Naive thymus-derived CD4-positive, alpha-beta T cell (primary cell): Measurements from ENCODE around the gene SLC37A1. TPM values are rescaled to one million over a fixed set of nuclear protein-coding genes. Genes with fewer than 3 reads are reported as not detected.
A peak's percentile ranks its signal among the peaks of the same experiment; 100 is the strongest.

Source experiments
- ATAC-seq: fragments of 150-1000 bp; cut with Tn5 transposase; 2 replicates; pipeline ENCODE4 v1.10.0; 2021; ENCODE audit warnings: mild to moderate bottlenecking, moderate library complexity
- CTCF ChIA-PET: fragments of 350-600 bp; sonication (Branson Sonifier 250); formaldehyde crosslinking; loops from one replicate; lab custom pipeline; 2021; ENCODE audit warnings: antibody characterized with exemption; lab: Charles Lee
- POLR2A ChIA-PET: fragments of 350-600 bp; sonication (Branson Sonifier 250); formaldehyde crosslinking; loops from one replicate; lab custom pipeline; 2021; ENCODE audit warnings: antibody characterized with exemption, inconsistent platforms; lab: Charles Lee
- DNase-seq, 9 donors: peaks; one replicate each; pipeline versions ENCODE4 v3.0.0 to v3.0.0-alpha.2; 2020 to 2022; ENCODE audit warnings: mixed read lengths in 1 of 9
- H3K27ac ChIP-seq: one replicate; pipeline ENCODE4 v1.7.0; 2013; ENCODE audit warnings: mild to moderate bottlenecking, low read depth, low read length, moderate library complexity
- H3K27me3 ChIP-seq, 2 donors: one replicate each; pipeline ENCODE4 v1.7.0; 2013; ENCODE audit warnings: low read length in 2 of 2, mild to moderate bottlenecking in 2 of 2, moderate library complexity in 2 of 2; ENCODE audit not compliant: control insufficient read depth in 2 of 2, insufficient read depth in 2 of 2
- H3K36me3 ChIP-seq, 3 experiments: 1 replicate in 2 of 3; 2 replicates in 1 of 3; pipeline ENCODE4 v1.7.0; 2013; ENCODE audit warnings: low read length in 3 of 3, mild to moderate bottlenecking in 3 of 3, moderate library complexity in 1 of 3; ENCODE audit not compliant: insufficient read depth in 3 of 3, control insufficient read depth in 2 of 3
- H3K4me1 ChIP-seq, 2 donors: one replicate each; pipeline ENCODE4 v1.7.0; 2013; ENCODE audit warnings: low read length in 2 of 2, mild to moderate bottlenecking in 2 of 2, moderate library complexity in 1 of 2; ENCODE audit not compliant: control insufficient read depth in 2 of 2, insufficient read depth in 2 of 2
- H3K4me3 ChIP-seq: 2 replicates; pipeline ENCODE4 v1.7.0; 2013; ENCODE audit warnings: mild to moderate bottlenecking, low read length
- H3K9me3 ChIP-seq, 3 experiments: 1 replicate in 2 of 3; 2 replicates in 1 of 3; pipeline ENCODE4 v1.7.0; 2013; ENCODE audit warnings: low read length in 3 of 3; ENCODE audit not compliant: control insufficient read depth in 2 of 3
- H3K27ac Mint-ChIP-seq, 9 donors: one replicate each; pipeline ENCODE4 v1.8.0; 2020 to 2022; ENCODE audit warnings: mixed read lengths in 9 of 9, mild to moderate bottlenecking in 8 of 9, moderate library complexity in 5 of 9, inconsistent platforms in 2 of 9
- H3K27me3 Mint-ChIP-seq, 5 donors: one replicate each; pipeline ENCODE4 v1.8.0; 2021 to 2022; ENCODE audit warnings: mixed read lengths in 5 of 5, mild to moderate bottlenecking in 1 of 5
- H3K36me3 Mint-ChIP-seq, 5 donors: one replicate each; pipeline ENCODE4 v1.8.0; 2020 to 2022; ENCODE audit warnings: mixed read lengths in 5 of 5, mild to moderate bottlenecking in 3 of 5, inconsistent platforms in 1 of 5
- H3K4me1 Mint-ChIP-seq, 7 donors: one replicate each; pipeline ENCODE4 v1.8.0; 2020 to 2022; ENCODE audit warnings: mixed read lengths in 7 of 7, mild to moderate bottlenecking in 3 of 7, inconsistent platforms in 1 of 7
- H3K4me3 Mint-ChIP-seq, 10 donors: one replicate each; pipeline ENCODE4 v1.8.0; 2020 to 2022; ENCODE audit warnings: mild to moderate bottlenecking in 10 of 10, mixed read lengths in 10 of 10, moderate library complexity in 6 of 10, inconsistent platforms in 2 of 10
- H3K9me3 Mint-ChIP-seq, 11 donors: one replicate each; pipeline ENCODE4 v1.8.0; 2020 to 2022; ENCODE audit warnings: mixed read lengths in 11 of 11, mild to moderate bottlenecking in 4 of 11, inconsistent platforms in 1 of 11, moderate library complexity in 1 of 11
- intact Hi-C, 2 donors: fragments of 100-400 bp; cut with micrococcal nuclease; formaldehyde crosslinking; loops; one replicate each; pipeline ENCODE4 v1.15.1; 2023
- polyA plus RNA-seq, 2 donors: library from polyadenylated mRNA; unstranded; fragments of 300-500 nt; fragmentation: Illumina TruSeq; gene quantifications; one replicate each; pipeline ENCODE4 v1.2.3, GENCODE V29; 2021
- total RNA-seq, 6 experiments: library from RNA in 5 of 6; stranded (reverse) in 5 of 6; gene quantifications; 1 replicate in 5 of 6; 2 replicates in 1 of 6; pipeline ENCODE4 v1.2.3 and lab custom pipeline; 2021 to 2026

SLC37A1 gene
- total and polyA plus RNA-seq, 7 experiments from 2014 or later, result 4.4 to 23.2 (median 15.8) TPM

- H3K4me3 Mint-ChIP-seq, result no peak overlapping the region
- no peak overlapping the region for H3K4me3 ChIP-seq
- H3K27ac ChIP-seq, result no peak overlapping the region
- peaks cover 28 to 63% (median 49%) of the 10 kb centered on the region in 7 donors for H3K4me1 Mint-ChIP-seq
- H3K27ac Mint-ChIP-seq, result peak overlapping the region in 1 of 9 donors; percentile 8
- H3K9me3 Mint-ChIP-seq, result peaks cover 0 to 1% (median 0%) of the 10 kb centered on the region in 11 donors
- H3K9me3 ChIP-seq, result no peaks in the 10 kb centered on the region
- intact Hi-C loops, result no loop called here
- POLR2A ChIA-PET, result interaction anchor here (1.1 kb wide), 1 partner anchor 11 kb away, joined by 3 read pairs; no protein-coding TSS in a partner anchor
- H3K27me3 ChIP-seq, result no peaks in the 10 kb centered on the region
- H3K36me3 Mint-ChIP-seq, result peaks cover 18 to 61% (median 29%) of the 10 kb centered on the region in 5 donors
- peaks cover 4 to 19% of the 10 kb centered on the region in 2 donors for H3K4me1 ChIP-seq
- H3K27me3 Mint-ChIP-seq, result no peaks in the 10 kb centered on the region
- DNase-seq (no peak), ATAC-seq (no peak)
- peaks cover 0 to 55% (median 3%) of the 10 kb centered on the region in 3 experiments for H3K36me3 ChIP-seq
- CTCF ChIA-PET, result no interaction called here
Observed at GRCh38 chr21:42522271-42522670, 8.6 kb downstream of the SLC37A1 start.

DNA sequence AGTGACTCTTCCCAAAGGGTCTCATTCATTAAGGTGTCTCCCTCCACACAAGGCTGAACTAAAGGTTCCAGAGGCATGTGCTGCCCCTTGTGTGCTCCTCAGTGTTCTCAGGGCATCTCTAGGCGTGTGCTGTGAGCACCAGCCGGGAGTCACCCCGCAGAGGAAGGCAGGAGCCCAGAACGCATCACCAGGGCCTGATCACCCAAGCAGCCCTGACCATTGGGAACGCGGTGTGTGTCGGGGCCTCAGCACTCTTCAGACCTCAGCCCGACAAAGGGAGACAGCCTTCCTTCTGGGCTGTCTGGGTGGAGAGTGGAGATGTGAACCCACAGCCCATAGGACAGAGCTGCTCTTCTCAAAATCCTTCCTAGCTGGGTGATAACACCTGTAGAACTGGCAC, 9.1 kb downstream of the SLC37A1 start:
- H3K27ac Mint-ChIP-seq, result peak overlapping the region in 1 of 9 donors; percentile 12
- DNase-seq (no peak), ATAC-seq (no peak)
- peaks cover 18 to 61% (median 29%) of the 10 kb centered on the region in 5 donors for H3K36me3 Mint-ChIP-seq
- H3K36me3 ChIP-seq, result peaks cover 0 to 53% (median 3%) of the 10 kb centered on the region in 3 experiments
- no peaks in the 10 kb centered on the region for H3K9me3 ChIP-seq
- peaks cover 7 to 22% of the 10 kb centered on the region in 2 donors for H3K4me1 ChIP-seq
- no peaks in the 10 kb centered on the region for H3K27me3 ChIP-seq
- H3K9me3 Mint-ChIP-seq, result peaks cover 0 to 1% (median 0%) of the 10 kb centered on the region in 11 donors
- H3K27ac ChIP-seq, result no peak overlapping the region
- H3K4me3 ChIP-seq, result no peak overlapping the region
- H3K4me1 Mint-ChIP-seq, result peaks cover 32 to 63% (median 49%) of the 10 kb centered on the region in 7 donors
- H3K27me3 Mint-ChIP-seq, result no peaks in the 10 kb centered on the region
- POLR2A ChIA-PET, result interaction anchor here (1.1 kb wide), 1 partner anchor 11 kb away, joined by 3 read pairs; no protein-coding TSS in a partner anchor
- no peak overlapping the region for H3K4me3 Mint-ChIP-seq
- CTCF ChIA-PET, result no interaction called here
- intact Hi-C loops, result no loop called here

GRCh38 chr21:42523211-42523610, 9.6 kb downstream of the SLC37A1 start:
- Histone ChIP-seq H3K4me3 (no peak overlapping the region), H3K27me3 (no peaks in the 10 kb centered on the region), H3K36me3 (peaks cover 0 to 49% (median 3%) of the 10 kb centered on the region in 3 experiments), H3K27ac (no peak overlapping the region), H3K9me3 (no peaks in the 10 kb centered on the region), H3K4me1 (peaks cover 10 to 25% of the 10 kb centered on the region in 2 donors)
- Mint-ChIP-seq H3K27me3 (no peaks in the 10 kb centered on the region), H3K4me1 (peaks cover 34 to 64% (median 52%) of the 10 kb centered on the region in 7 donors), H3K36me3 (peaks cover 18 to 57% (median 29%) of the 10 kb centered on the region in 5 donors), H3K9me3 (peaks cover 0 to 1% (median 0%) of the 10 kb centered on the region in 11 donors), H3K27ac (peak overlapping the region in 2 of 9 donors; percentile 12 to 36), H3K4me3 (no peak overlapping the region)
- DNase-seq (no peak), ATAC-seq (no peak)
- intact Hi-C loops, result no loop called here
- ChIA-PET POLR2A (no interaction called here), CTCF (no interaction called here)

- Mint-ChIP-seq H3K4me1 (peaks cover 39 to 64% (median 54%) of the 10 kb centered on the region in 7 donors), H3K9me3 (peaks cover 0 to 1% (median 0%) of the 10 kb centered on the region in 11 donors), H3K4me3 (no peak overlapping the region), H3K27ac (peak overlapping the region in 4 of 9 donors; percentile 38 to 86 (median 56)), H3K27me3 (no peaks in the 10 kb centered on the region), H3K36me3 (peaks cover 17 to 50% (median 27%) of the 10 kb centered on the region in 5 donors)
- no peak for DNase-seq
- no peak overlapping the region for H3K4me3 ChIP-seq
- ChIA-PET POLR2A (interaction anchor here (0.6 kb wide), 1 partner anchor 12 kb away, joined by 3 read pairs; no protein-coding TSS in a partner anchor), CTCF (no interaction called here)
- peaks cover 0 to 42% (median 3%) of the 10 kb centered on the region in 3 experiments for H3K36me3 ChIP-seq
- no peak overlapping the region for H3K27ac ChIP-seq
- H3K9me3 ChIP-seq, result no peaks in the 10 kb centered on the region
- no peak for ATAC-seq
- intact Hi-C loops, result no loop called here
- no peaks in the 10 kb centered on the region for H3K27me3 ChIP-seq
- peaks cover 16 to 30% of the 10 kb centered on the region in 2 donors for H3K4me1 ChIP-seq
Observed at GRCh38 chr21:42523941-42524340, 10.3 kb downstream of the SLC37A1 start.

DNA sequence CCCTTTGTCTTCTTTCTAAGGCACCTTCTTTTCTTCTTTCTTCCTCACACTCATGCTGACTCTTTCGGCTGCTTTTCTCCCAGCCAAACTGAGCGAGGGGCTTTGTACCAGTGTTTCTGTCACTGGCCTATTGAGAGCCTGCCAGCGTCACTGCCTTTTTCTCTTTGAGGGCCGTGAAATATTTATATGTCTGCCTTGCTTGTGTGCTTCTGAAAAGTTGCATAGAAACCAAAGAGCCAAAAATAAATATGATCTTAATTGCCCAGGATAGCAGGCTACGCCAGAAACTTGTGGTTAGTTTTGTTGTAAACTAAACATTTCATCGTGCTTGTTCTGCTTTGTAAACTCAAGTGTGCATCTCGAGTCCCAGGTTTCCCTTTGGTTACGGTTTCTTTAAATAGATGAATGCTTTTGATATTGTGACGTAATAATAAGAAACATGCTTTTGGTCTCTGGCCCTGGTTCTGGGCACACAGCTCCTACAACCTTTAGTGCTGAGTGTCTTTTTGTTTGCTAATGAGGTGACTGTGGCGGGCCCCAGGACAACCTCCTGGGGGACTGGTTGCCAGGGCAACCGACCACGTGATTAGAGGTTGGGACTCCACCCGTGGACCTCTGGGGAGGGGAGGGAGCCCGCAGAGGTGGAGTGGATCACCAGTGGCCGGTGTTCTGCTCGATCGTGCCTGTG, 10.8 kb downstream of the SLC37A1 start:
- Histone ChIP-seq H3K4me1 (peaks cover 16 to 30% of the 10 kb centered on the region in 2 donors), H3K27ac (no peak overlapping the region), H3K27me3 (no peaks in the 10 kb centered on the region), H3K36me3 (peaks cover 0 to 36% (median 3%) of the 10 kb centered on the region in 3 experiments), H3K9me3 (no peaks in the 10 kb centered on the region), H3K4me3 (no peak overlapping the region)
- POLR2A ChIA-PET, result interaction anchor here (0.6 kb wide), 1 partner anchor 12 kb away, joined by 3 read pairs; no protein-coding TSS in a partner anchor
- Mint-ChIP-seq H3K4me3 (peak overlapping the region in 7 of 10 donors; percentile 20 to 52 (median 43)), H3K9me3 (peaks cover 0 to 1% (median 0%) of the 10 kb centered on the region in 11 donors), H3K4me1 (peaks cover 39 to 64% (median 53%) of the 10 kb centered on the region in 7 donors), H3K27ac (peak overlapping the region in 8 of 9 donors; percentile 6 to 88 (median 56)), H3K36me3 (peaks cover 15 to 45% (median 24%) of the 10 kb centered on the region in 5 donors), H3K27me3 (no peaks in the 10 kb centered on the region)
- intact Hi-C loops, result loop anchor here (5.0 kb wide), 4 partner anchors 62 to 377 kb away; no protein-coding TSS in a partner anchor
- DNase-seq (peak in 3 of 9 donors; percentile 10 to 25 (median 20)), ATAC-seq (peak; percentile 60)
- CTCF ChIA-PET, result interaction anchor here (0.7 kb wide), 1 partner anchor 325 kb away, joined by 3 read pairs; no protein-coding TSS in a partner anchor

DNA sequence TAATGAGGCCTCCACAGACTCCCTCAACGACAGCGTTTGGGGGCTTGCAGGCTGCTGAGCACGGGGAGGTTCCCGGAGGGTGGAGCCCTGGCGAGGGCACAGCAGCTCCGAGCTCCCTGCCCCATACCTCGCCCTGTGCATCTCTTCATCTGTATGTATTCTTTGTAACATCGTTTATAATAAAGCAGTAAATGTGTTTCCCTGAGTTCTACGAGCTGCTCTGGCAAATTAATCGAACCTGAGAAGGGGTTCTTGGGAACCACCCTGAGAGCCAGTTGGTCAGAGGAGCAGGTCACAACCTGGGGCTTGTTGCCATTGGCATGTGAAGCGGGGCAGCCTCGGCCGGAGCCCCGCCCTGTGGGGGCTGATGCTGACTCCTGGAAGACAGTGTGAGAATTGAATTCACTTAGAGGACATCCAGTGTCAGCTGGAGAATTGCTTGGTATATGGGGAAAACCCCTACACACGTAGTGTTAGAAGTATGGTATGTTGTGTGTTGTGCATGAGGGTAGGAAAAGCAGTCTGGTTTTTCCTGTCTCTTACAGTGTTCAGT, 11.5 kb downstream of the SLC37A1 start:
- Histone ChIP-seq H3K36me3 (peaks cover 0 to 30% (median 3%) of the 10 kb centered on the region in 3 experiments), H3K27me3 (no peaks in the 10 kb centered on the region), H3K4me1 (peaks cover 16 to 30% of the 10 kb centered on the region in 2 donors), H3K9me3 (no peaks in the 10 kb centered on the region), H3K27ac (no peak overlapping the region), H3K4me3 (no peak overlapping the region)
- Mint-ChIP-seq H3K27me3 (no peaks in the 10 kb centered on the region), H3K9me3 (peaks cover 0 to 1% (median 0%) of the 10 kb centered on the region in 11 donors), H3K36me3 (peaks cover 9 to 39% (median 20%) of the 10 kb centered on the region in 5 donors), H3K4me3 (peak overlapping the region in 6 of 10 donors; percentile 17 to 52 (median 27)), H3K4me1 (peaks cover 39 to 64% (median 52%) of the 10 kb centered on the region in 7 donors), H3K27ac (peak overlapping the region in 7 of 9 donors; percentile 22 to 88 (median 68))
- CTCF ChIA-PET, result interaction anchor here (0.7 kb wide), 1 partner anchor 325 kb away, joined by 3 read pairs; no protein-coding TSS in a partner anchor
- DNase-seq (no peak), ATAC-seq (no peak)
- POLR2A ChIA-PET, result no interaction called here
- intact Hi-C loops, result loop anchor here (5.0 kb wide), 4 partner anchors 63 to 378 kb away; no protein-coding TSS in a partner anchor
